Measurements from ENCODE around the gene HIF3A.

DNA sequence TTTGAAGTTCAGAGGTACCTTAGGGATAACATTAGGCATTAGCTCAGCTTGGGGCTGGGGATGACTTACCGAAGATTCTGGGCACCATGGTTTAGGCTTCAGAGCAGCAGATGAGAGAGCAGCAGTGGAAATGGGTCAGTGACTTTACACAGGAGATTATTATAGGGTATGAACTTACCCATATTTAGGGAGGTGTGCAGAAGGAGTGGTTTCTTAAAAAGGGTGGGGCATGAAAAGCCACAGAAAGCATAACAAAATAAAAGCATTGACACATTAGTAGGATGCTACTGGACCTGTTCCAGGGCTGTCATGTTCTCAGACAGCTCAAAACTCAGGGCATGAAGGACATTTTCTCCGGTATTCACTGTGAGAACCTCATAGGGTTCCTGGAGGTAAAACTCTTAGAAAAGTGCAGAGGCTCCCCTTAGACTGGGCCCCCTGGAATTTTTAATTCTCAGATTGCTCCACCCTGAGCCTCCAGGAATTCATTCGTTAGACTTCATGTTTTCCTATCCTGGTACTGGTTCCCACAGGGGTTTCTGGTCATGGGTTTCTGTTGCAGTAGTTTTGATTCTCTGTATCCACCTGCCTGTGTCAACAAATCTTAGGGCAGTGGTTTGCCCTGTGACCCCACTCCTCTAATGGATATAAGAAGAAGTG lies 46.6 kb upstream of the HIF3A start:
- no peak for TF ChIP-seq EZH2phosphoT487 (IDR thresholded peaks at IDR 0.05; ENCODE audit: borderline replicate concordance)
- TF ChIP-seq, protein P1, sequence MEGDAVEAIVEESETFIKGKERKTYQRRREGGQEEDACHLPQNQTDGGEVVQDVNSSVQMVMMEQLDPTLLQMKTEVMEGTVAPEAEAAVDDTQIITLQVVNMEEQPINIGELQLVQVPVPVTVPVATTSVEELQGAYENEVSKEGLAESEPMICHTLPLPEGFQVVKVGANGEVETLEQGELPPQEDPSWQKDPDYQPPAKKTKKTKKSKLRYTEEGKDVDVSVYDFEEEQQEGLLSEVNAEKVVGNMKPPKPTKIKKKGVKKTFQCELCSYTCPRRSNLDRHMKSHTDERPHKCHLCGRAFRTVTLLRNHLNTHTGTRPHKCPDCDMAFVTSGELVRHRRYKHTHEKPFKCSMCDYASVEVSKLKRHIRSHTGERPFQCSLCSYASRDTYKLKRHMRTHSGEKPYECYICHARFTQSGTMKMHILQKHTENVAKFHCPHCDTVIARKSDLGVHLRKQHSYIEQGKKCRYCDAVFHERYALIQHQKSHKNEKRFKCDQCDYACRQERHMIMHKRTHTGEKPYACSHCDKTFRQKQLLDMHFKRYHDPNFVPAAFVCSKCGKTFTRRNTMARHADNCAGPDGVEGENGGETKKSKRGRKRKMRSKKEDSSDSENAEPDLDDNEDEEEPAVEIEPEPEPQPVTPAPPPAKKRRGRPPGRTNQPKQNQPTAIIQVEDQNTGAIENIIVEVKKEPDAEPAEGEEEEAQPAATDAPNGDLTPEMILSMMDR (conservative IDR thresholded peaks at IDR 0.05; ENCODE audit: low read length), result no peak
